WTC11 (cell line): ENCODE measurements around the gene CLIP2. TPM values are rescaled to one million over a fixed set of nuclear protein-coding genes. Genes with fewer than 3 reads are reported as not detected.

Source experiments
- ATAC-seq: fragments of 200-7000 bp; cut with Tn5 transposase; 2 replicates; pipeline ENCODE4 v1.10.0; 2021; ENCODE audit warnings: mild to moderate bottlenecking, moderate library complexity
- CTCF ChIA-PET: fragments of 300-600 bp; sonication (Branson Sonifier 250); formaldehyde crosslinking; loops from one replicate; lab custom pipeline; 2021; ENCODE audit warnings: antibody characterized with exemption; lab: Charles Lee
- POLR2A ChIA-PET: fragments of 350-600 bp; sonication (Branson Sonifier 250); formaldehyde crosslinking; loops from one replicate; lab custom pipeline; 2021; ENCODE audit warnings: antibody characterized with exemption; lab: Charles Lee
- DNase-seq: peaks from one replicate; pipeline ENCODE4 v3.0.0; 2021; ENCODE audit warnings: low spot score
- H3K27ac Mint-ChIP-seq: 2 replicates; pipeline ENCODE4 v1.8.0; 2021; ENCODE audit warnings: mixed read lengths
- H3K27me3 Mint-ChIP-seq: 2 replicates; pipeline ENCODE4 v1.8.0; 2021; ENCODE audit warnings: low read depth, mild to moderate bottlenecking, moderate library complexity, mixed read lengths
- H3K36me3 Mint-ChIP-seq: 2 replicates; pipeline ENCODE4 v1.8.0; 2021; ENCODE audit warnings: mixed read lengths
- H3K4me1 Mint-ChIP-seq: 2 replicates; pipeline ENCODE4 v1.8.0; 2022; ENCODE audit warnings: mixed read lengths
- H3K4me3 Mint-ChIP-seq: 2 replicates; pipeline ENCODE4 v1.8.0; 2021; ENCODE audit warnings: mild to moderate bottlenecking, moderate library complexity, mixed read lengths
- H3K9me3 Mint-ChIP-seq: 2 replicates; pipeline ENCODE4 v1.8.0; 2021; ENCODE audit warnings: mixed read lengths
- FOXP1 ChIP-seq: sonication (generic); formaldehyde crosslinking; IDR thresholded peaks from 2 replicates; pipeline ENCODE4 v1.8.0; 2022; ENCODE audit warnings: missing genetic modification reagents, mild to moderate bottlenecking, moderate library complexity, borderline replicate concordance
- GABPB1 ChIP-seq: sonication (generic); formaldehyde crosslinking; IDR thresholded peaks from 2 replicates; pipeline ENCODE4 v1.8.1; 2023; ENCODE audit warnings: mild to moderate bottlenecking, missing genetic modification reagents
- MXD4 ChIP-seq: fragments of 250-450 bp; sonication (Bioruptor Pico); IDR thresholded peaks from 2 replicates; pipeline ENCODE4 v1.8.0; 2021; ENCODE audit warnings: mild to moderate bottlenecking, moderate library complexity, borderline replicate concordance
- MYBL2 ChIP-seq: sonication (generic); formaldehyde crosslinking; IDR thresholded peaks from 2 replicates; pipeline ENCODE4 v1.8.1; 2023; ENCODE audit warnings: mild to moderate bottlenecking, moderate library complexity, missing genetic modification reagents
- NR1H2 ChIP-seq: sonication (generic); formaldehyde crosslinking; IDR thresholded peaks from 2 replicates; pipeline ENCODE4 v1.9.0; 2021; ENCODE audit warnings: mild to moderate bottlenecking, moderate library complexity, missing genetic modification reagents
- SP1 ChIP-seq: sonication (generic); formaldehyde crosslinking; conservative IDR thresholded peaks from 2 replicates; pipeline ENCODE4 v1.8.1; 2022; ENCODE audit warnings: missing genetic modification reagents
- ZNF219 ChIP-seq: sonication (generic); formaldehyde crosslinking; IDR thresholded peaks from 2 replicates; pipeline ENCODE4 v1.8.0; 2023; ENCODE audit warnings: missing genetic modification reagents, mild to moderate bottlenecking, borderline replicate concordance
- ZNF317 ChIP-seq: sonication (generic); formaldehyde crosslinking; IDR thresholded peaks from 2 replicates; pipeline ENCODE4 v1.8.1; 2023; ENCODE audit warnings: low read depth, mild to moderate bottlenecking, moderate library complexity, missing genetic modification reagents, borderline replicate concordance
- ZNF423 ChIP-seq: fragments of 250-450 bp; sonication (Bioruptor Pico); IDR thresholded peaks from 2 replicates; pipeline ENCODE4 v2.1.2; 2022; ENCODE audit warnings: mild to moderate bottlenecking, moderate library complexity
- total RNA-seq: library from RNA; stranded (reverse); gene quantifications from 3 replicates; pipeline ENCODE4 v1.2.3, GENCODE V29; 2021
- TF ChIP-seq, protein P1 (sequence below): sonication (generic); formaldehyde crosslinking; IDR thresholded peaks from 2 replicates; pipeline ENCODE4 v1.8.0; 2023; ENCODE audit warnings: mild to moderate bottlenecking, missing genetic modification reagents
- TF ChIP-seq, protein P2 (sequence below): fragments of 200-600 bp; IDR thresholded peaks from 2 replicates; pipeline ENCODE4 v1.8.0; 2022; ENCODE audit warnings: antibody characterized with exemption
- TF ChIP-seq, protein P3 (sequence below): sonication (generic); formaldehyde crosslinking; IDR thresholded peaks from 2 replicates; pipeline ENCODE4 v1.8.0; 2022; ENCODE audit warnings: mild to moderate bottlenecking, missing genetic modification reagents
- TF ChIP-seq, protein P4 (sequence below): fragments of 250-450 bp; sonication (Bioruptor Pico); IDR thresholded peaks from 2 replicates; pipeline ENCODE4 v1.8.0; 2021; ENCODE audit warnings: mild to moderate bottlenecking
- TF ChIP-seq, protein P5 (sequence below): sonication (generic); formaldehyde crosslinking; IDR thresholded peaks from 2 replicates; pipeline ENCODE4 v1.8.1; 2023; ENCODE audit warnings: mild to moderate bottlenecking, missing genetic modification reagents, moderate library complexity

CLIP2 gene
- total RNA-seq, 1 experiment from 2014 or later, result 48.1 TPM

DNA sequence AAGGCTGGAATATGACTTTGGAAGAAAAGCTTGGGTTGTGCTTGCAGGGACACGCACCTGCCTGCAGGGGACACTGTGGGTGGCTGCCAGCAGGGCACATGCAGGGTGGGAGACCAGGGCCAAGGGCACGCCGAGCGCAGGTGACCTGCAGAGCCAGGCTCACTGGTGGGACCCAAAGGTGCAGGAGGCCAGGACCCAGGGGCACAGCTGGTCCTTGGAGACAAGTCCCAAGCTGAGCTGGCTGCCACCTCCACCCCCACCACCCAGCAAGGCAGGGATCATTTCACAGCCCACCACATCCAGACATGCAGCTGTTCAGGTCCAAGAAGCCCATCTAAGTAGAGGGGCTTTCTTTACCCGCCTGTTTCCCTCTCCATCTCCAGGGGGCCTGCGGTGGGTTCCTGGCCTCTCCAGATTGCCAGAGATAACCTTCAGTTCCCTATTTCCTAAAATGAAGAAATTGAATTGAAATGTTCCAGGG, 13.8 kb upstream of the CLIP2 start:
- ATAC-seq, result peak; percentile 74
- peak; percentile 74 for DNase-seq
- ChIA-PET CTCF (interaction anchor here (0.5 to 3.2 kb wide), 26 partner anchors 10 to 1702 kb away, joined by 3 to 108 read pairs (median 4); partner anchors contain the start of genes CLIP2 and RFC2), POLR2A (interaction anchor here (0.6 to 0.9 kb wide), 2 partner anchors 13 to 28 kb away, joined by 3 read pairs; no protein-coding TSS in a partner anchor)
- peaks cover 37% of the 10 kb centered on the region for H3K4me1 Mint-ChIP-seq
- H3K27me3 Mint-ChIP-seq, result no peaks in the 10 kb centered on the region
- no peaks in the 10 kb centered on the region for H3K9me3 Mint-ChIP-seq
- no peak for TF ChIP-seq MXD4 (CRISPR knock-in tag)
- no peak for TF ChIP-seq ZNF317 (CRISPR knock-in tag)
- TF ChIP-seq SP1, result 0 out of 2 replicates have a peak, but pooled peaks have one; percentile 30
- TF ChIP-seq, protein P1, sequence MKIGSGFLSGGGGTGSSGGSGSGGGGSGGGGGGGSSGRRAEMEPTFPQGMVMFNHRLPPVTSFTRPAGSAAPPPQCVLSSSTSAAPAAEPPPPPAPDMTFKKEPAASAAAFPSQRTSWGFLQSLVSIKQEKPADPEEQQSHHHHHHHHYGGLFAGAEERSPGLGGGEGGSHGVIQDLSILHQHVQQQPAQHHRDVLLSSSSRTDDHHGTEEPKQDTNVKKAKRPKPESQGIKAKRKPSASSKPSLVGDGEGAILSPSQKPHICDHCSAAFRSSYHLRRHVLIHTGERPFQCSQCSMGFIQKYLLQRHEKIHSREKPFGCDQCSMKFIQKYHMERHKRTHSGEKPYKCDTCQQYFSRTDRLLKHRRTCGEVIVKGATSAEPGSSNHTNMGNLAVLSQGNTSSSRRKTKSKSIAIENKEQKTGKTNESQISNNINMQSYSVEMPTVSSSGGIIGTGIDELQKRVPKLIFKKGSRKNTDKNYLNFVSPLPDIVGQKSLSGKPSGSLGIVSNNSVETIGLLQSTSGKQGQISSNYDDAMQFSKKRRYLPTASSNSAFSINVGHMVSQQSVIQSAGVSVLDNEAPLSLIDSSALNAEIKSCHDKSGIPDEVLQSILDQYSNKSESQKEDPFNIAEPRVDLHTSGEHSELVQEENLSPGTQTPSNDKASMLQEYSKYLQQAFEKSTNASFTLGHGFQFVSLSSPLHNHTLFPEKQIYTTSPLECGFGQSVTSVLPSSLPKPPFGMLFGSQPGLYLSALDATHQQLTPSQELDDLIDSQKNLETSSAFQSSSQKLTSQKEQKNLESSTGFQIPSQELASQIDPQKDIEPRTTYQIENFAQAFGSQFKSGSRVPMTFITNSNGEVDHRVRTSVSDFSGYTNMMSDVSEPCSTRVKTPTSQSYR, result no peak
- TF ChIP-seq, protein P2, sequence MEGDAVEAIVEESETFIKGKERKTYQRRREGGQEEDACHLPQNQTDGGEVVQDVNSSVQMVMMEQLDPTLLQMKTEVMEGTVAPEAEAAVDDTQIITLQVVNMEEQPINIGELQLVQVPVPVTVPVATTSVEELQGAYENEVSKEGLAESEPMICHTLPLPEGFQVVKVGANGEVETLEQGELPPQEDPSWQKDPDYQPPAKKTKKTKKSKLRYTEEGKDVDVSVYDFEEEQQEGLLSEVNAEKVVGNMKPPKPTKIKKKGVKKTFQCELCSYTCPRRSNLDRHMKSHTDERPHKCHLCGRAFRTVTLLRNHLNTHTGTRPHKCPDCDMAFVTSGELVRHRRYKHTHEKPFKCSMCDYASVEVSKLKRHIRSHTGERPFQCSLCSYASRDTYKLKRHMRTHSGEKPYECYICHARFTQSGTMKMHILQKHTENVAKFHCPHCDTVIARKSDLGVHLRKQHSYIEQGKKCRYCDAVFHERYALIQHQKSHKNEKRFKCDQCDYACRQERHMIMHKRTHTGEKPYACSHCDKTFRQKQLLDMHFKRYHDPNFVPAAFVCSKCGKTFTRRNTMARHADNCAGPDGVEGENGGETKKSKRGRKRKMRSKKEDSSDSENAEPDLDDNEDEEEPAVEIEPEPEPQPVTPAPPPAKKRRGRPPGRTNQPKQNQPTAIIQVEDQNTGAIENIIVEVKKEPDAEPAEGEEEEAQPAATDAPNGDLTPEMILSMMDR, result peak; percentile 87
- peak; percentile 76 for TF ChIP-seq ZNF423 (CRISPR knock-in tag)
- 0 out of 2 replicates have a peak, but pooled peaks have one; percentile 38 for TF ChIP-seq FOXP1 (CRISPR knock-in tag)
- H3K27ac Mint-ChIP-seq, result no peak overlapping the region
- no peak overlapping the region for H3K4me3 Mint-ChIP-seq
- no peaks in the 10 kb centered on the region for H3K36me3 Mint-ChIP-seq

DNA sequence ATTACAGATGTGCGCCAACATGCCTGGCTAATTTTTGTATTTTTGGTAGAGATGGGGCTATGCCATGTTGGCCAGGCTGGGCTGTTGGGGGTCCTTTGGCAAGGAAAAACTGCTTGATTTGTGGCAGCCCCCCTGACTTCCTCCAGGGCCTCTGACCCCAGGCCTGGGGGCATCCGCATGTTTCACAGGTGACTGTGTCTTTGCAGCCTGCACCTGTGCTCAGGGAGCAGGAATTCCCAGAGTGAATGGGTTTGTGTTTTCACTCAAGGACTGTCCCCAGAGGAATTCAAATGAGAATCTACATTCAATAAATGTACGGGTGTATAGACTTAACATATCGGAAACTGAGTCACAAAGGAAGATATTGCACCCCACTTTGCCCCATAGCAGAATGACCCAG, 11.6 kb upstream of the CLIP2 start:
- Mint-ChIP-seq H3K9me3 (no peaks in the 10 kb centered on the region), H3K36me3 (no peaks in the 10 kb centered on the region), H3K4me1 (peaks cover 33% of the 10 kb centered on the region), H3K27me3 (no peaks in the 10 kb centered on the region), H3K27ac (0 out of 2 replicates have a peak overlapping the region, but pooled peaks have one; percentile 49), H3K4me3 (no peak overlapping the region)
- POLR2A ChIA-PET, result no interaction called here
- CTCF ChIA-PET, result no interaction called here
- no peak for DNase-seq
- no peak for TF ChIP-seq ZNF423 (CRISPR knock-in tag)
- TF ChIP-seq, protein P3, sequence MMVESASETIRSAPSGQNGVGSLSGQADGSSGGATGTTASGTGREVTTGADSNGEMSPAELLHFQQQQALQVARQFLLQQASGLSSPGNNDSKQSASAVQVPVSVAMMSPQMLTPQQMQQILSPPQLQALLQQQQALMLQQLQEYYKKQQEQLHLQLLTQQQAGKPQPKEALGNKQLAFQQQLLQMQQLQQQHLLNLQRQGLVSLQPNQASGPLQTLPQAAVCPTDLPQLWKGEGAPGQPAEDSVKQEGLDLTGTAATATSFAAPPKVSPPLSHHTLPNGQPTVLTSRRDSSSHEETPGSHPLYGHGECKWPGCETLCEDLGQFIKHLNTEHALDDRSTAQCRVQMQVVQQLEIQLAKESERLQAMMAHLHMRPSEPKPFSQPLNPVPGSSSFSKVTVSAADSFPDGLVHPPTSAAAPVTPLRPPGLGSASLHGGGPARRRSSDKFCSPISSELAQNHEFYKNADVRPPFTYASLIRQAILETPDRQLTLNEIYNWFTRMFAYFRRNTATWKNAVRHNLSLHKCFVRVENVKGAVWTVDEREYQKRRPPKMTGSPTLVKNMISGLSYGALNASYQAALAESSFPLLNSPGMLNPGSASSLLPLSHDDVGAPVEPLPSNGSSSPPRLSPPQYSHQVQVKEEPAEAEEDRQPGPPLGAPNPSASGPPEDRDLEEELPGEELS, result no peak
- TF ChIP-seq, protein P4, sequence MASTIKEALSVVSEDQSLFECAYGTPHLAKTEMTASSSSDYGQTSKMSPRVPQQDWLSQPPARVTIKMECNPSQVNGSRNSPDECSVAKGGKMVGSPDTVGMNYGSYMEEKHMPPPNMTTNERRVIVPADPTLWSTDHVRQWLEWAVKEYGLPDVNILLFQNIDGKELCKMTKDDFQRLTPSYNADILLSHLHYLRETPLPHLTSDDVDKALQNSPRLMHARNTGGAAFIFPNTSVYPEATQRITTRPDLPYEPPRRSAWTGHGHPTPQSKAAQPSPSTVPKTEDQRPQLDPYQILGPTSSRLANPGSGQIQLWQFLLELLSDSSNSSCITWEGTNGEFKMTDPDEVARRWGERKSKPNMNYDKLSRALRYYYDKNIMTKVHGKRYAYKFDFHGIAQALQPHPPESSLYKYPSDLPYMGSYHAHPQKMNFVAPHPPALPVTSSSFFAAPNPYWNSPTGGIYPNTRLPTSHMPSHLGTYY (CRISPR knock-in tag), result no peak
- TF ChIP-seq ZNF219 (CRISPR knock-in tag), result no peak
- TF ChIP-seq GABPB1 (CRISPR knock-in tag), result no peak
- no peak for TF ChIP-seq NR1H2 (CRISPR knock-in tag)
- no peak for TF ChIP-seq ZNF317 (CRISPR knock-in tag)
- TF ChIP-seq, protein P5, sequence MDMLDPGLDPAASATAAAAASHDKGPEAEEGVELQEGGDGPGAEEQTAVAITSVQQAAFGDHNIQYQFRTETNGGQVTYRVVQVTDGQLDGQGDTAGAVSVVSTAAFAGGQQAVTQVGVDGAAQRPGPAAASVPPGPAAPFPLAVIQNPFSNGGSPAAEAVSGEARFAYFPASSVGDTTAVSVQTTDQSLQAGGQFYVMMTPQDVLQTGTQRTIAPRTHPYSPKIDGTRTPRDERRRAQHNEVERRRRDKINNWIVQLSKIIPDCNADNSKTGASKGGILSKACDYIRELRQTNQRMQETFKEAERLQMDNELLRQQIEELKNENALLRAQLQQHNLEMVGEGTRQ (CRISPR knock-in tag), result no peak
- TF ChIP-seq MXD4 (CRISPR knock-in tag), result no peak
- TF ChIP-seq MYBL2 (CRISPR knock-in tag), result no peak
- no peak for ATAC-seq
